HEK293 (cell line): ENCODE measurements around the gene RRP15.

Experiments used
- CTCF ChIA-PET: fragments of 350-600 bp; formaldehyde crosslinking; extraction: SDS; loops from one replicate; lab custom pipeline; 2021; ENCODE audit warnings: antibody characterized with exemption; lab: Yijun Ruan, JAX
- POLR2A ChIA-PET: fragments of 300-600 bp; formaldehyde crosslinking; extraction: SDS; loops from one replicate; lab custom pipeline; 2020; ENCODE audit warnings: antibody characterized with exemption, inconsistent platforms; lab: Yijun Ruan, JAX
- H3K27ac ChIP-seq: fragments of 200-500 bp; sonication (Bioruptor generic); 2 replicates; pipeline ENCODE4 v1.5.1; 2014; ENCODE audit warnings: low read depth, low read length, control low read depth, inconsistent platforms; ENCODE audit errors: extremely low read depth
- H3K36me3 ChIP-seq, 2 experiments: fragments of 200-500 bp in 1 of 2; sonication (Bioruptor generic) in 1 of 2; 1 replicate in 1 of 2; 2 replicates in 1 of 2; pipeline ENCODE4 v1.5.1; 2014 to 2017; ENCODE audit warnings: inconsistent platforms in 2 of 2, low read length in 2 of 2; ENCODE audit not compliant: control insufficient read depth in 2 of 2, insufficient read depth in 1 of 2
- H3K4me1 ChIP-seq: fragments of 200-500 bp; sonication (Bioruptor generic); 2 replicates; pipeline ENCODE4 v1.5.1; 2014; ENCODE audit warnings: mild to moderate bottlenecking, low read length, inconsistent platforms; ENCODE audit not compliant: control insufficient read depth, insufficient read depth
- H3K4me3 ChIP-seq: 2 replicates; pipeline ENCODE4 v1.5.1; 2011; ENCODE audit warnings: low read depth, mild to moderate bottlenecking, control low read depth, low read length, moderate library complexity
- H3K9me3 ChIP-seq: fragments of 200-500 bp; sonication (Bioruptor generic); 2 replicates; pipeline ENCODE4 v1.5.1; 2014; ENCODE audit warnings: low read depth, low read length, inconsistent platforms; ENCODE audit not compliant: control insufficient read depth, insufficient read depth
- BCL11A ChIP-seq: fragments of 450-650 bp; formaldehyde crosslinking; IDR thresholded peaks from 2 replicates; pipeline ENCODE4 v1.5.1; 2016; ENCODE audit warnings: low read depth, missing biosample characterization, missing genetic modification characterization
- PRDM1 ChIP-seq: fragments of 450-650 bp; formaldehyde crosslinking; IDR thresholded peaks from 2 replicates; pipeline ENCODE4; 2016; ENCODE audit warnings: missing biosample characterization, missing genetic modification characterization
- SCRT1 ChIP-seq: fragments of 450-650 bp; formaldehyde crosslinking; IDR thresholded peaks from 2 replicates; pipeline ENCODE4 v1.5.1; 2016; ENCODE audit warnings: missing biosample characterization, missing genetic modification characterization, borderline replicate concordance
- SETDB1 ChIP-seq: IDR thresholded peaks from one replicate; pipeline ENCODE4 v1.6.1; 2017; ENCODE audit warnings: mild to moderate bottlenecking, low read length, moderate library complexity, mixed read lengths; ENCODE audit not compliant: insufficient read length
- ZBTB8A ChIP-seq: fragments of 450-650 bp; formaldehyde crosslinking; IDR thresholded peaks from 2 replicates; pipeline ENCODE4 v1.5.1; 2016; ENCODE audit warnings: missing biosample characterization, missing genetic modification characterization
- ZEB2 ChIP-seq: fragments of 450-650 bp; formaldehyde crosslinking; IDR thresholded peaks from 2 replicates; pipeline ENCODE4 v1.5.1; 2016; ENCODE audit warnings: missing biosample characterization, missing genetic modification characterization
- ZFP37 ChIP-seq: fragments of 450-650 bp; formaldehyde crosslinking; IDR thresholded peaks from 2 replicates; pipeline ENCODE4 v1.5.1; 2016; ENCODE audit warnings: missing biosample characterization, missing genetic modification characterization
- ZNF169 ChIP-seq: fragments of 450-650 bp; formaldehyde crosslinking; IDR thresholded peaks from 2 replicates; pipeline ENCODE4 v1.5.1; 2016; ENCODE audit warnings: missing biosample characterization, missing genetic modification characterization
- ZNF350 ChIP-seq: fragments of 450-650 bp; formaldehyde crosslinking; IDR thresholded peaks from 2 replicates; pipeline ENCODE4 v1.5.0; 2017; ENCODE audit warnings: missing biosample characterization, mild to moderate bottlenecking, missing genetic modification characterization
- ZNF416 ChIP-seq: fragments of 450-650 bp; formaldehyde crosslinking; IDR thresholded peaks from 2 replicates; pipeline ENCODE4 v1.5.1; 2016; ENCODE audit warnings: missing biosample characterization, missing genetic modification characterization
- ZNF473 ChIP-seq: fragments of 450-650 bp; formaldehyde crosslinking; IDR thresholded peaks from 2 replicates; pipeline ENCODE4 v1.5.1; 2017; ENCODE audit warnings: missing biosample characterization, missing genetic modification characterization
- ZNF518A ChIP-seq: fragments of 450-650 bp; formaldehyde crosslinking; conservative IDR thresholded peaks from 2 replicates; pipeline ENCODE4 v1.5.1; 2016; ENCODE audit warnings: low read depth, missing biosample characterization, missing genetic modification characterization
- ZNF580 ChIP-seq: fragments of 450-650 bp; formaldehyde crosslinking; IDR thresholded peaks from 2 replicates; pipeline ENCODE4 v1.5.1; 2016; ENCODE audit warnings: missing biosample characterization, missing genetic modification characterization
- ZNF660 ChIP-seq: fragments of 450-650 bp; IDR thresholded peaks from 2 replicates; pipeline ENCODE4 v1.5.1; 2018; ENCODE audit warnings: missing biosample characterization, mild to moderate bottlenecking, missing genetic modification characterization
- ZNF747 ChIP-seq: fragments of 450-650 bp; formaldehyde crosslinking; IDR thresholded peaks from 2 replicates; pipeline ENCODE4 v1.5.1; 2016; ENCODE audit warnings: missing biosample characterization, missing genetic modification characterization
- ZNF791 ChIP-seq: fragments of 450-650 bp; formaldehyde crosslinking; IDR thresholded peaks from 2 replicates; pipeline ENCODE4 v1.5.1; 2016; ENCODE audit warnings: missing biosample characterization, missing genetic modification characterization
- ZNF843 ChIP-seq: fragments of 450-650 bp; formaldehyde crosslinking; IDR thresholded peaks from 2 replicates; pipeline ENCODE4 v1.5.1; 2016; ENCODE audit warnings: missing biosample characterization, missing genetic modification characterization
- TF ChIP-seq, protein P1 (sequence below): fragments of 450-650 bp; formaldehyde crosslinking; IDR thresholded peaks from 2 replicates; pipeline ENCODE4 v1.5.1; 2016; ENCODE audit warnings: missing biosample characterization, missing genetic modification characterization
- TF ChIP-seq, protein P2 (sequence below): fragments of 450-650 bp; formaldehyde crosslinking; IDR thresholded peaks from 2 replicates; pipeline ENCODE4 v1.5.1; 2016; ENCODE audit warnings: missing biosample characterization, missing genetic modification characterization, low read depth
- TF ChIP-seq, protein P3 (sequence below): fragments of 450-650 bp; formaldehyde crosslinking; IDR thresholded peaks from 2 replicates; pipeline ENCODE4 v1.5.1; 2016; ENCODE audit warnings: missing biosample characterization, missing genetic modification characterization, low read depth
- TF ChIP-seq, protein P4 (sequence below): fragments of 450-650 bp; formaldehyde crosslinking; IDR thresholded peaks from 2 replicates; pipeline ENCODE4 v1.5.1; 2016; ENCODE audit warnings: missing biosample characterization, missing genetic modification characterization

The RRP15 gene

GRCh38 chr1:218304281-218305039 lies 19.4 kb downstream of the RRP15 start (continued):
- TF ChIP-seq ZNF518A (tag by site-specific recombination) (0 out of 2 replicates have a peak, but pooled peaks have one; percentile 47), ZNF350 (no peak), PRDM1 (tag by site-specific recombination) (no peak), SETDB1 (no peak), ZNF791 (tag by site-specific recombination) (no peak), ZNF843 (tag by site-specific recombination) (peak; percentile 76; the same call in 1 of the 2 replicates), ZNF416 (no peak), ZFP37 (tag by site-specific recombination) (no peak)
- TF ChIP-seq, protein P1, sequence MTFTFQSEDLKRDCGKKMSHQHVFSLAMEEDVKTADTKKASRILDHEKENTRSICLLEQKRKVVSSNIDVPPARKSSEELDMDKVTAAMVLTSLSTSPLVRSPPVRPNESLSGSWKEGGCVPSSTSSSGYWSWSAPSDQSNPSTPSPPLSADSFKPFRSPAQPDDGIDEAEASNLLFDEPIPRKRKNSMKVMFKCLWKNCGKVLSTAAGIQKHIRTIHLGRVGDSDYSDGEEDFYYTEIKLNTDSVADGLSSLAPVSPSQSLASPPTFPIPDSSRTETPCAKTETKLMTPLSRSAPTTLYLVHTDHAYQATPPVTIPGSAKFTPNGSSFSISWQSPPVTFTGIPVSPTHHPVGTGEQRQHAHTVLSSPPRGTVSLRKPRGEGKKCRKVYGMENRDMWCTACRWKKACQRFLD (tag by site-specific recombination): no peak

GRCh38 chr1:218305472-218306064 lies 20.5 kb downstream of the RRP15 start:
- Histone ChIP-seq H3K4me3 (no peak overlapping the region), H3K27ac (no peak overlapping the region), H3K9me3 (no peaks in the 10 kb centered on the region), H3K36me3 (peaks cover 0 to 28% of the 10 kb centered on the region in 2 experiments; a peak in 1 of 3 replicates), H3K4me1 (peaks cover 18% of the 10 kb centered on the region)
- CTCF ChIA-PET: interaction anchor here (0.6 to 1.6 kb wide), 3 partner anchors 9 to 31 kb away, joined by 4 to 5 read pairs (median 5); no protein-coding TSS in a partner anchor
- POLR2A ChIA-PET: no interaction called here
- TF ChIP-seq, protein P2, sequence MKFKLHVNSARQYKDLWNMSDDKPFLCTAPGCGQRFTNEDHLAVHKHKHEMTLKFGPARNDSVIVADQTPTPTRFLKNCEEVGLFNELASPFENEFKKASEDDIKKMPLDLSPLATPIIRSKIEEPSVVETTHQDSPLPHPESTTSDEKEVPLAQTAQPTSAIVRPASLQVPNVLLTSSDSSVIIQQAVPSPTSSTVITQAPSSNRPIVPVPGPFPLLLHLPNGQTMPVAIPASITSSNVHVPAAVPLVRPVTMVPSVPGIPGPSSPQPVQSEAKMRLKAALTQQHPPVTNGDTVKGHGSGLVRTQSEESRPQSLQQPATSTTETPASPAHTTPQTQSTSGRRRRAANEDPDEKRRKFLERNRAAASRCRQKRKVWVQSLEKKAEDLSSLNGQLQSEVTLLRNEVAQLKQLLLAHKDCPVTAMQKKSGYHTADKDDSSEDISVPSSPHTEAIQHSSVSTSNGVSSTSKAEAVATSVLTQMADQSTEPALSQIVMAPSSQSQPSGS: no peak
- TF ChIP-seq ZBTB8A: no peak
- TF ChIP-seq BCL11A (tag by site-specific recombination): no peak

GRCh38 chr1:218312509-218312908 lies 27.4 kb downstream of the RRP15 start:
- POLR2A ChIA-PET: no interaction called here
- H3K27ac ChIP-seq: no peak overlapping the region
- CTCF ChIA-PET: interaction anchor here (0.6 to 0.7 kb wide), 3 partner anchors 138 to 1820 kb away, joined by 3 to 5 read pairs (median 3); no protein-coding TSS in a partner anchor
- H3K4me1 ChIP-seq: no peaks in the 10 kb centered on the region
- H3K9me3 ChIP-seq: no peaks in the 10 kb centered on the region
- H3K36me3 ChIP-seq: peaks cover 0 to 22% of the 10 kb centered on the region in 2 experiments; a peak in 2 of 3 replicates
- H3K4me3 ChIP-seq: no peak overlapping the region
- no peak for TF ChIP-seq ZNF580 (tag by site-specific recombination)
- no peak for TF ChIP-seq SCRT1 (tag by site-specific recombination)
- no peak for TF ChIP-seq ZNF660 (tag by site-specific recombination)
- TF ChIP-seq ZNF791 (tag by site-specific recombination): no peak
- TF ChIP-seq ZNF747 (tag by site-specific recombination): no peak
- no peak for TF ChIP-seq ZEB2 (tag by site-specific recombination)
- no peak for TF ChIP-seq ZNF473 (tag by site-specific recombination)
- no peak for TF ChIP-seq ZNF169 (tag by site-specific recombination)
- TF ChIP-seq, protein P3, sequence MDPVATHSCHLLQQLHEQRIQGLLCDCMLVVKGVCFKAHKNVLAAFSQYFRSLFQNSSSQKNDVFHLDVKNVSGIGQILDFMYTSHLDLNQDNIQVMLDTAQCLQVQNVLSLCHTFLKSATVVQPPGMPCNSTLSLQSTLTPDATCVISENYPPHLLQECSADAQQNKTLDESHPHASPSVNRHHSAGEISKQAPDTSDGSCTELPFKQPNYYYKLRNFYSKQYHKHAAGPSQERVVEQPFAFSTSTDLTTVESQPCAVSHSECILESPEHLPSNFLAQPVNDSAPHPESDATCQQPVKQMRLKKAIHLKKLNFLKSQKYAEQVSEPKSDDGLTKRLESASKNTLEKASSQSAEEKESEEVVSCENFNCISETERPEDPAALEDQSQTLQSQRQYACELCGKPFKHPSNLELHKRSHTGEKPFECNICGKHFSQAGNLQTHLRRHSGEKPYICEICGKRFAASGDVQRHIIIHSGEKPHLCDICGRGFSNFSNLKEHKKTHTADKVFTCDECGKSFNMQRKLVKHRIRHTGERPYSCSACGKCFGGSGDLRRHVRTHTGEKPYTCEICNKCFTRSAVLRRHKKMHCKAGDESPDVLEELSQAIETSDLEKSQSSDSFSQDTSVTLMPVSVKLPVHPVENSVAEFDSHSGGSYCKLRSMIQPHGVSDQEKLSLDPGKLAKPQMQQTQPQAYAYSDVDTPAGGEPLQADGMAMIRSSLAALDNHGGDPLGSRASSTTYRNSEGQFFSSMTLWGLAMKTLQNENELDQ (tag by site-specific recombination): no peak
- TF ChIP-seq, protein P4, sequence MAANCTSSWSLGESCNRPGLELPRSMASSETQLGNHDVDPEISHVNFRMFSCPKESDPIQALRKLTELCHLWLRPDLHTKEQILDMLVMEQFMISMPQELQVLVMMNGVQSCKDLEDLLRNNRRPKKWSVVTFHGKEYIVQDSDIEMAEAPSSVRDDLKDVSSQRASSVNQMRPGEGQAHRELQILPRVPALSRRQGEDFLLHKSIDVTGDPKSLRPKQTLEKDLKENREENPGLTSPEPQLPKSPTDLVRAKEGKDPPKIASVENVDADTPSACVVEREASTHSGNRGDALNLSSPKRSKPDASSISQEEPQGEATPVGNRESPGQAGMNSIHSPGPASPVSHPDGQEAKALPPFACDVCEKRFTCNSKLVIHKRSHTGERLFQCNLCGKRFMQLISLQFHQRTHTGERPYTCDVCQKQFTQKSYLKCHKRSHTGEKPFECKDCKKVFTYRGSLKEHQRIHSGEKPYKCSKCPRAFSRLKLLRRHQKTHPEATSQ (tag by site-specific recombination): no peak
